ENCODE data around the gene PDSS2. TPM values are rescaled to one million over a fixed set of nuclear protein-coding genes. Genes with fewer than 3 reads are reported as not detected.

Gene PDSS2
- total and polyA plus RNA-seq, 12 donors: 6.4 to 39.8 (median 27.6) TPM

- DNase-seq: no peak
- 95 to 100% (median 97%) methylated on average over 2 of the region's 2 CpGs for WGBS, 4 donors
- intact Hi-C loops (cut with DNase I): no loop called here
- no peaks in the 10 kb centered on the region for H3K36me3 ChIP-seq (replicated peaks in 1 of 2)
- TF ChIP-seq POLR2A (IDR thresholded peaks at IDR 0.05) (no peak), CTCF (IDR thresholded peaks at IDR 0.05) (no peak)
- H3K9me3 ChIP-seq (replicated peaks in 1 of 3): no peaks in the 10 kb centered on the region
- no peaks in the 10 kb centered on the region for H3K27me3 ChIP-seq
- H3K4me3 ChIP-seq: no peak overlapping the region
- H3K27ac ChIP-seq: no peak overlapping the region
- H3K4me1 ChIP-seq (replicated peaks in 1 of 2): peaks cover 11 to 25% of the 10 kb centered on the region in 2 donors
Observed at GRCh38 chr6:107243471-107243870, 215.9 kb downstream of the PDSS2 start.

- H3K4me1 ChIP-seq (replicated peaks in 1 of 2): peaks cover 12 to 18% of the 10 kb centered on the region in 2 donors
- peaks cover 0 to 6% (median 0%) of the 10 kb centered on the region in 3 donors for H3K9me3 ChIP-seq (replicated peaks in 1 of 3)
- TF ChIP-seq POLR2A (IDR thresholded peaks at IDR 0.05) (no peak), CTCF (IDR thresholded peaks at IDR 0.05) (no peak)
- DNase-seq: peak in 3 of 7 donors; percentile 20 to 32 (median 25)
- H3K36me3 ChIP-seq (replicated peaks in 1 of 2): no peaks in the 10 kb centered on the region
- no peaks in the 10 kb centered on the region for H3K27me3 ChIP-seq
- no peak overlapping the region for H3K4me3 ChIP-seq
- H3K27ac ChIP-seq: peak overlapping the region in 2 of 5 donors; percentile 38 to 57
- intact Hi-C loops (cut with DNase I): no loop called here
- 56 to 65% (median 63%) methylated on average over 5 of the region's 5 CpGs for WGBS, 4 donors
Observed at GRCh38 chr6:107237992-107238660, 221.2 kb downstream of the PDSS2 start.

GRCh38 chr6:107235511-107235910, 223.9 kb downstream of the PDSS2 start:
- no peak for TF ChIP-seq POLR2A (IDR thresholded peaks at IDR 0.05)
- no peak for TF ChIP-seq CTCF (IDR thresholded peaks at IDR 0.05)
- Histone ChIP-seq H3K27ac (peak overlapping the region in 1 of 5 donors; percentile 5), H3K4me3 (no peak overlapping the region), H3K4me1 (replicated peaks in 1 of 2) (peaks cover 12 to 15% of the 10 kb centered on the region in 2 donors), H3K9me3 (replicated peaks in 1 of 3) (peaks cover 0 to 6% (median 0%) of the 10 kb centered on the region in 3 donors), H3K27me3 (no peaks in the 10 kb centered on the region), H3K36me3 (replicated peaks in 1 of 2) (no peaks in the 10 kb centered on the region)
- intact Hi-C loops (cut with DNase I): no loop called here
- no peak for DNase-seq

GRCh38 chr6:107235007-107235406, 224.4 kb downstream of the PDSS2 start:
- intact Hi-C loops (cut with DNase I): no loop called here
- no peak for DNase-seq
- TF ChIP-seq POLR2A (IDR thresholded peaks at IDR 0.05) (no peak), CTCF (IDR thresholded peaks at IDR 0.05) (no peak)
- H3K9me3 ChIP-seq (replicated peaks in 1 of 3): peaks cover 0 to 6% (median 0%) of the 10 kb centered on the region in 3 donors
- no peak overlapping the region for H3K4me3 ChIP-seq
- WGBS, 4 donors: 63 to 73% (median 67%) methylated on average over 2 of the region's 2 CpGs
- no peaks in the 10 kb centered on the region for H3K27me3 ChIP-seq
- no peaks in the 10 kb centered on the region for H3K36me3 ChIP-seq (replicated peaks in 1 of 2)
- H3K4me1 ChIP-seq (replicated peaks in 1 of 2): peaks cover 12 to 15% of the 10 kb centered on the region in 2 donors
- H3K27ac ChIP-seq: no peak overlapping the region
